Erythroblast (primary cell): ENCODE measurements around the gene AUP1.

Experiments
- GATA1 ChIP-seq: IDR thresholded peaks from 2 replicates; pipeline ENCODE4 v1.6.1; 2011; ENCODE audit warnings: low read depth, mild to moderate bottlenecking, control low read depth, low read length, moderate library complexity
- POLR2A ChIP-seq: IDR thresholded peaks from 2 replicates; pipeline ENCODE4 v1.6.1; 2011; ENCODE audit warnings: mild to moderate bottlenecking, low read length

- TF ChIP-seq POLR2A (peak; percentile 25), GATA1 (no peak)
Observed at GRCh38 chr2:74498500-74499266, 30.8 kb downstream of the AUP1 start.
